ENCODE results near the gene MED15.
"Not testable (repeated sequence)": the region's sequence is repeated elsewhere in the genome, so short reads cannot be mapped to it uniquely, and the experiment has no call there.

Gene MED15

DNA sequence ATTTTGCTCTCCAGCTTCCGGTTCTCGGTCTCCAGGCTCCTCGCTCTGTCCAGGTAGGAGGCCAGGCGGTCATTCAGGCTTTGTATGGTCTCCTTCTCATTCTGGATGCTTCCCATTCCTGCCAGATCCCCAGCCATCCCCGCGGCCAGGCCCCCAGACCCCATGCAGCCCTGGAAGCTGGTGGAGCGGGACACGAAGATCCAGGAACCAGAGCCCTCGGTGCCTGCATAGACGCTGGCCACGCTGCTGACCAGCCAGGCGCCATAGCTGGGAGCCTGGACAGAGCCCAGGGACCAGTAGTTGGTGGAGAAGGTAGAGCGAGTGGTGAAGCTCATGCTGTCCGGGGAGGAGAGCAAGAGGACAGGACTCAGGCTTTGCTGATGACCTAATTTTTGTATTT, 23.6 kb upstream of the MED15 start:
- DNase-seq (ENCODE audit: extremely low read depth in 1 of 2, low read depth in 1 of 2), result no peak

DNA sequence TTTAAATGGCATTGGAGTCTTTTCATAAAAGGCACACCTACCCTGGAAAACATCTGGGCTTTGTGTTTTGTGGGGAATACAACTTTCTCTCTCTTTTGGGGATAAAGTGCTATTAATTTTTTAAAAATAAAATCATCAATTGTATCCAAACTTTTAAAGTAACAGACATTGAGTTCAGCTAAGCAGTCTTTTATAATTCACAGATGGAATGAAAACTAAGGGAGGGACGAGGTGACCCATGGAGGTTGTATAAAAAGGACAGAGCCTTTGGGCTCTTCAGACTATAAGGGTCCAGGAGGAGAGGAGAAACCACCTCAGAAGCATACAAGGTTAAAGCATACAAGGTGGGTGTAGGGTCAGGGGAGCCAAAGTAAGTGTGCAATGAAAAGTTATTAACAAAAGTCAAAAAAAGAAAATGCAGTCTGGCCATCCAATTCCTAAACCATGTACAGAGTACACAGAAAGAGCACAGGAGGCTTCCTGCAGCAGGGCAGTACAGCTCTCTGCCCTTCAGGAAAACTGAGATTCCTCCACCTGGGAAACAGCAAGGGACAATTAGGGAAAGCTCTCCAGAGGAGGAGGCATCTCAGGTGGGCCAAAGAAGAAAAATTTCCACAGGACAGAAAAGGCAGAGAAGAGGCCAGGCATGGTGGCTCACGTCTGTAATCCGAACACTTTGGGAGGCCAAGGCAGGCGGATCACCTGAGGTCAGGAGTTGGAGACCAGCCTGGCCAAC, 22.3 kb upstream of the MED15 start:
- no peak for DNase-seq (ENCODE audit: extremely low read depth in 1 of 2, low read depth in 1 of 2)

DNA sequence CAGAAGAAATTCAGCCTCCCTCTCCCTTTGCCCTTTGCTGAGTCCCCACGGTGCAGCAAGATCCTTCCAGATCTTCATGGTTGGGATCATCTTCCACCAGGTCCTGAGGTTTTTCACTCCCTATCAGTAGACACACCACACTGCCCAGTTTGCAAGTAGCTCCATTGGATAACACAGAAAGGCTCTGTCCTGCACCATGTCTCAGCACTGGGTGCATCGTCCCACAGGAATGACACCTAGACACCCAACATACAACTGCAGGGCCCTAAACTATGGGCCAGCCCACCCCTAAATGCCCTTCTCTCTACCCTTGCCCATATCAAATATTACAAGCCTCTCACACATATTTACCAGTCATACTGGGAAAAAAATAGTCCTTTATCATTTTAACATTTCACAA, 21.2 kb upstream of the MED15 start:
- no peak for DNase-seq (ENCODE audit: extremely low read depth in 1 of 2, low read depth in 1 of 2)

DNA sequence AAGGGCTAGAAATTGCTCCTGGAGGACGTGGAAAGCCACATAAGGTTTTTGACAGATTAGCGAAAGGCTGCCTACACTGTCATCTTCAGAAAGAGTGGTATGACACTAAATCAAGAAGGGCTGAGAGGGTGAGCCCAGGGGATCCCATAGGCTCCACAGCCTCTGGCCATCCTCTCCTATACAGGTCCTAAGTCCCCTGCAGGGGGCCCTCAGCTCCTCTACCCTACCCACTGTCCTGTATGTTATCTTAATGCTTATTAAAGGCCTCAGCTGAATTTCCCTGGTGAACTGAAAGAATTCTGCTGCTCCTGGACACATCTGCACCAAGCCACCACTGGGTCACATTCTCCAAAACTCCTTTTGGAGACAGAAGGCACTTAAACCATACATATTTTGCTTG, 19.7 kb upstream of the MED15 start:
- no peak for DNase-seq (ENCODE audit: extremely low read depth in 1 of 2, low read depth in 1 of 2)

DNA sequence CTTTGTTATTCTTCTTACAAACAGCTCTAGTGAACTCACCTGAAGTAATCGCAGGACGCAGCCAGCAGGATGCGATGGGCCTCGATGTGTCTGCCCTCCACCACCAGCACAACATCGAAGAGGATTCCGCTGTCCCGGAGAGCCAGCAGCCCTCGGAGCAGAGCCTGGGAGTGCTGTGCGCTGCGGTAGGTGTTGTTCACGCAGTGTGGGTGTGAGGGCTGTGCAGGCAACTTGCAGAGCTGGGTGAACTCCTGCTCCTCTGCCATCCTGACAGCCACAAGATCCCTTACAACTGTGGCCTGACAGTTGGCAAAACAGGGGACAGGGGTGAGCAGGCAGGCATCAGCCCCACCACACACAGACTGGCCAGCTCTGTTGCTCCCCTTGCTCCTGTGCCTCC, 18.5 kb upstream of the MED15 start:
- DNase-seq (ENCODE audit: extremely low read depth in 1 of 2, low read depth in 1 of 2), result no peak

GRCh38 chr22:20490183-20490940, 17.0 kb upstream of the MED15 start:
- DNase-seq (ENCODE audit: extremely low read depth in 1 of 2, low read depth in 1 of 2), result no peak

GRCh38 chr22:20490941-20491307, 16.5 kb upstream of the MED15 start:
- DNase-seq (ENCODE audit: extremely low read depth in 1 of 2, low read depth in 1 of 2), result no peak

DNA sequence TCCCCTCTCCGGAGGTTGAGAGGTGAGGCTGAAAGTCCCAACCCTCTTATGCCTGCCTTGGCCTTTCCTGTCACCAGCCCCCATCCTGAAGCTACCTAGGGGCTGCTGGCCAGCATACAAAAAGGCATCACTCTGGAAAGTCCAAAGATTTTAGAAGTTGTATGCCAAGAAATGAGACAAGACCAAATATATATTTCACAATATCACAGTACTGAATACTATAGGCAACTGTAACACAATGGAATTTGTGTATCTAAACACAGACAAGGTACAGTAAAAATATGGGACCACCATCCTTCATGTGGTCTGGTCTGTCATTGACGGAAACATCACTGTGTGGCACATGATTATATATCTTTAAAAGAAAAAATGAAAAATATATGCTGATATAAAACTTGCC, 16.1 kb upstream of the MED15 start:
- DNase-seq (ENCODE audit: extremely low read depth in 1 of 2, low read depth in 1 of 2), result no peak

DNA sequence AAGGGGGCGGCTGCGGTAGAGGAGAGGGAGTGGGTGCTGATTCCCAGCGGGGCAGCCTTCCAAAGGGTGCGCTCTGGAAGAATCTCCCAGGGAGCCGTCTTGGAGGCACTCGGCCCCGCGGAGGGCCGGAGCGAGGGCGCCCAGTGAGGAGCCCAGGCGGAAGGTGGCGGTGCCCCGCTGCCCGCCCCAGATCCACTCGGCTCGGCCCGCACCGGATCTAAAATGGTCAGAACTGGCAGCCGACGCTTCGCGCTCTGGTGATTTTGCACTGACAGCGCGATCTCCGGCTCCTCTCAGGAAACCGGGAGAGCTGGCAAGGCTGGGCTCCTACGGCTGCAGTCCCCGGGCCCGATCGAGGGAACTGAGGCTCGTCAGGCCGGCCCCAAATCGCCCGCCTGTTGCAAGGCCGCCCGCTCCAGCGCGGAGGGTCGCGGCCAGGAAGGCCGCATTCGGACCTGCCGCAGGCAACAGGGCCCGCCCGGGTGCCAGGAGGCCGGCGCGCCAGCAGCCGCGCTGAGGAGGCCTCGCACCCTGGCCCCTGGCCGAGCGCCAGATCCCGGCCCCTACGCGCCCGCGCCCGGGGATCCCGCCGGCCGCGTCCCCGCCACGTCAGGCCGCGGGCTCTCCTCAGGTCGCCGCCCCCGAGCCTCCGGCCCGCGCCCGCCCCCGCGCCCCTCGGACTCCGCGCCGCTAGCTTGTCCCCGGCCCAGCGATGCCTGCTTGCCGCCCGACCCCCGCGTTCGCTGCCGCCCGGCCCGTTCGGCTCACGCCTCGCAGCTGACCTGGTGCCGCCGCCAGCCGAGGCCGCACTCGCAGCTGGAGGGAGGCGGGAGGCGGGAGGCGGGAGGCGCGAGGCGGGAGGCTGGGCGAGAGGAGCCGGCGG, 12.2 kb upstream of the MED15 start, which contains the start of gene KLHL22:
KLHL22 (minus strand) TSS at position 818 of the 883 bp plus-strand sequence. CDS start 6,584 bp downstream, outside the sequence.
- peak in 1 of 2 donors; percentile 13 for DNase-seq (ENCODE audit: extremely low read depth in 1 of 2, low read depth in 1 of 2)

- DNase-seq (ENCODE audit: extremely low read depth in 1 of 2, low read depth in 1 of 2), result peak; percentile 73 to 91
Measured at GRCh38 chr22:20495861-20496681, 11.3 kb upstream of the MED15 start.

GRCh38 chr22:20497426-20497825, 10.0 kb upstream of the MED15 start:
- DNase-seq (ENCODE audit: extremely low read depth in 1 of 2, low read depth in 1 of 2), result no peak

GRCh38 chr22:20498913-20499312, 8.5 kb upstream of the MED15 start:
- no peak for DNase-seq (ENCODE audit: extremely low read depth in 1 of 2, low read depth in 1 of 2)

DNA sequence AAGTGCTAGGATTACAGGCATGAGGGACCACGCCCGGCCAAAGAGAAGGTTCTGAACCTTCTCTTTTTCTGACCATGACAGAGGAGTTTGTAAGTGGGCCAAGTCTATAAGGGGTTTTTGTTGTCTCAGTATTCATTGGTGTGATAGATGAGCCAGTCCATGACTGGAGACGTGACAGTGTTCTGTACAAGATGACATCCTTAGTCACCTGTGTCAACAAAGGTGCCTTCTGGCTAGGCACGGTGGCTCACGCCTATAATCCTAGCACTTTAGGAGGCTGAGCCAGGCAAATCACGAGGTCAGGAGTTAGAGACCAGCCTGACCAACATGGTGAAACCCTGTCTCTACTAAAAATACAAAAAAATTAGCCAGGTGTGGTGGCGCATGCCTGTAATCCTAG, 7.6 kb upstream of the MED15 start:
- no peak for DNase-seq (ENCODE audit: extremely low read depth in 1 of 2, low read depth in 1 of 2)

GRCh38 chr22:20503816-20504215, 3.6 kb upstream of the MED15 start:
- DNase-seq (ENCODE audit: extremely low read depth in 1 of 2, low read depth in 1 of 2), result no peak

DNA sequence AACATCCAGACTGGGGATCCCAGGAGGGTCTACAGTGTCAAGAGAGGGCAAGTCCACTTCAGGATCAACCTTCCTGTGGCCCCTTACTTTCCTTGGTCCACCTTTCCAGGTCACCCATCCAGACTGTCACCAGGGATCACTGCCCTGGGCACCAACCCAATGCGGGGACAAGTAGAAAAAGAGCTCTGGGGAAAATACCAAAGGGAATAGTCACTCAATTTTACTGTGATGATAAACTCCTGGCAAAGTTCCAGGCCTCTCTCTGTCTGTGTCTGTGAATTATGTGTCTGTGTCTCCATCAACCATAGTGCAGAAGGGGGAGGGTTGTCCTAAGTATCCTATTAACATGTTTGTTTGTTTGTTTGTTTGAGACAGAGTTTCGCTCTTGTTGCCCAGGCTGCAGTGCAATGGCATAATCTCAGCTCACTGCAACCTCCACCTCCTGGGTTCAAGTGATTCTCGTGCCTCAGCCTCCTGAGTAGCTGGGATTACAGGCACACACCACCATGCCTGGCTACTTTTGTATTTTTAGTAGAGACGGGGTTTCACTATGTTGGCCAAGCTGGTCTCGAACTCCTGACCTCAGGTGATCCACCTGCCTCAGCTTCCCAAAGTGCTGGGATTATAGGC, 3.0 kb upstream of the MED15 start:
- not testable (repeated sequence) for DNase-seq (ENCODE audit: extremely low read depth in 1 of 2, low read depth in 1 of 2)

- no peak for DNase-seq (ENCODE audit: extremely low read depth in 1 of 2, low read depth in 1 of 2)
Measured at GRCh38 chr22:20506543-20507252, 712 bp upstream of the MED15 start.

- not testable (repeated sequence) for DNase-seq (ENCODE audit: extremely low read depth in 1 of 2, low read depth in 1 of 2)
Measured at GRCh38 chr22:20508067-20508755, 801 bp downstream of the MED15 start.

DNA sequence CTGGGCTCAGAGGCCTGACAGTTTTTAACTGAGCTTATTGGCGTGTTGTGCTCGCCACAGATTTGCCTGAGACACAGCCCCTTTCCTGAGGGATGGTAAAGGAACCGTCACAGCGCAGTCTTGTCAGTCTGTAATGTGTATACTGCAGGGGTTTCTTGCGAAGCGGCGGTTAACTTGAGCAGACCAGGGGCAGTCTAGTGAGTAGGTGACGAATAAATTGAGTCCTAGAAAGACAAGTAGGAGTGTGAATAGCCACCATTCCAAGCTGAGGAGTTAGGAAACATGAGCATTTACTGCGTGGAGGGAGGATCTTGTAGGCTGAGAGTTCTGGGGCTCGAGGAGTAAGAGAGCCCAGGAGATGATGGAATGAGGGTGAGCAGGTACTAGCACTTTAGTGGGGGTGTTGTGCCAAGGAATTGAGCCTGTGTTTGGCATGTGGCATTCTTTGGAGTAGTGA, 1.4 kb downstream of the MED15 start:
- DNase-seq (ENCODE audit: extremely low read depth in 1 of 2, low read depth in 1 of 2), result no peak
